HL-60 (cell line): ENCODE results near the gene RPL36.
"Not testable (repeated sequence)": the region's sequence is repeated elsewhere in the genome, so short reads cannot be mapped to it uniquely, and the experiment has no call there.

ENCODE experiments used
- DNase-seq, 2 experiments: peaks; one replicate each; pipeline ENCODE4 v3.0.0-alpha.2; 2010 to 2020; ENCODE audit warnings: low read depth in 1 of 2, low spot score in 1 of 2
- H3K27ac ChIP-seq: fragments of 250-450 bp; sonication (Bioruptor Pico); replicated peaks from 2 replicates; pipeline ENCODE4 v1.5.1; 2020; ENCODE audit warnings: mild to moderate bottlenecking, moderate library complexity
- H3K27me3 ChIP-seq: fragments of 250-450 bp; sonication (Bioruptor Pico); 2 replicates; pipeline ENCODE4 v1.5.1; 2021; ENCODE audit warnings: mild to moderate bottlenecking, moderate library complexity; ENCODE audit not compliant: insufficient read depth, poor library complexity, severe bottlenecking
- H3K4me3 ChIP-seq: replicated peaks from 2 replicates; pipeline ENCODE4 v1.5.1; 2011; ENCODE audit warnings: mild to moderate bottlenecking, control low read depth, low read length; ENCODE audit not compliant: insufficient read depth
- CTCF ChIP-seq: IDR thresholded peaks from one replicate; pipeline ENCODE4 v1.5.1; 2011; ENCODE audit warnings: low read length, control low read depth, inconsistent platforms; ENCODE audit not compliant: insufficient read depth
- GABPA ChIP-seq: IDR thresholded peaks from 2 replicates; pipeline ENCODE4 v1.6.1; 2012; ENCODE audit warnings: low read depth
- POLR2AphosphoS5 ChIP-seq: IDR thresholded peaks from 2 replicates; pipeline ENCODE4 v1.6.1; 2012; ENCODE audit warnings: low read depth
- REST ChIP-seq: IDR thresholded peaks from 2 replicates; pipeline ENCODE4 v1.6.1; 2012; ENCODE audit warnings: low read depth; ENCODE audit not compliant: insufficient replicate concordance
- SPI1 ChIP-seq: IDR thresholded peaks from 2 replicates; pipeline ENCODE4 v1.6.1; 2012; ENCODE audit warnings: low read depth, mild to moderate bottlenecking, borderline replicate concordance

The RPL36 gene

GRCh38 chr19:5687360-5688198 lies 2.5 kb upstream of the RPL36 start:
- TF ChIP-seq CTCF (no peak), REST (no peak), POLR2AphosphoS5 (no peak), SPI1 (no peak), GABPA (no peak)
- Histone ChIP-seq H3K27ac (peak overlapping the region; percentile 69), H3K4me3 (peak overlapping the region; percentile 9; the same call in 1 of the 2 replicates), H3K27me3 (no peaks in the 10 kb centered on the region)
- DNase-seq = no peak

- not testable (repeated sequence) for H3K27me3 ChIP-seq, H3K27ac ChIP-seq, H3K4me3 ChIP-seq, DNase-seq
Measured at GRCh38 chr19:5688262-5688881, 1.7 kb upstream of the RPL36 start.

GRCh38 chr19:5690955-5691821 lies 1.1 kb downstream of the RPL36 start:
- DNase-seq = peak in 1 of 2 experiments; percentile 67
- TF ChIP-seq POLR2AphosphoS5 (no peak; the same call in 1 of the 2 replicates), GABPA (no peak), CTCF (no peak), REST (no peak), SPI1 (no peak)
- no peaks in the 10 kb centered on the region for H3K27me3 ChIP-seq
- H3K4me3 ChIP-seq = peak overlapping the region; percentile 80
- peak overlapping the region; percentile 98 for H3K27ac ChIP-seq
